Measurements from ENCODE around the gene ADAP1. TPM values are rescaled to one million over a fixed set of nuclear protein-coding genes. Genes with fewer than 3 reads are reported as not detected.

ADAP1 gene
- total RNA-seq, 1 donor from 2014 or later = 0.30 TPM

DNA sequence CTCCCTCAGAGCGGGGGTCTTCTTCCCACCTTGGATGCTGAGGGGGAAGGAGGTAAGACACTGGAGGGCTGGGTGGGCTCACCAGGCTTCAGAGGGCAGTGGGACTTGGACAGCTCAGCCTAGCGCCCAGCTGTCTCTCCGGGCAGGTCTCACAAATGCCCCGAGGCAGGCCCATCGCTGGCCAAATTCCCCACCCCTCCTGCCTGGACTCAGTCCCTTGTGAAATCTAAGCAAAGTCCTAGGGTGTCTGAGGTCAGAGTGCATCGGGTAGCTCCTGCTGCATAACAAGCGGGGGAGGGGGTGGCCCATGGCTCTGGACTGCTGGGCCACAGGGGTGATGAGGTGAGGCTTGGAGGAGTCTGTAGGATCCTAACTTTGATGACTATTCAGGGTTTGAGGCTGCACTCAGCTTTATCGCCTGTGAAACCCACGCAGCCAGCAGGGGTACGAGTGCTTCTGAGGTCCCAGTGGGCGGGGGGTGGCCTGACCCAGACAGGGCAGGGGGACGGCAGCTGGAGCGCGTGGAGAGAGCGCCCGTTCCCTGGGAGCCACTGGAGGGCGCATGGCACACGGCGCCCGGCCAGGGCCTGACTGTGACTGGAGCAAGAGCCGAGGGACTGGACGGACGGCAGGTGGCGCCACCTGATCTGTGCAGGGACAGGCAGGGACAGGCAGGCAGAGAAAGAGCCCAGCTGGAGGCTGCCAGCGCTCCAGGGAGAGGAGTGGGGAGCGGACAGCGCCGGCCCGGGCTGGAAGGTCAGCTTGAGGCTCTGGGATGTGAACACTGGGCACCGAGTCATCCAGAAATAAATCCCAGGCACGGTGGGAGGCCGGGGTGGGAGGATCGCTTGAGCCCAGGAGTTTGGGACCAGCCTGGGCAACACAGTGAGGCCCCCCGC, 38.5 kb upstream of the ADAP1 start:
- peaks cover 4% of the 10 kb centered on the region for H3F3A ChIP-seq (ENCODE audit: low read depth)
- Mint-ChIP-seq H3K36me3 (no peaks in the 10 kb centered on the region), H3K4me1 (peaks cover 15% of the 10 kb centered on the region), H3K27me3 (ENCODE audit: insufficient read depth, low read depth) (peaks cover 4% of the 10 kb centered on the region), H3K27ac (peak overlapping the region; percentile 50), H3K4me3 (peak overlapping the region; percentile 25), H3K9me3 (no peaks in the 10 kb centered on the region)
- no peak overlapping the region for H3K27ac ChIP-seq
- peak; percentile 98 for DNase-seq (ENCODE audit: low spot score)
- no peak overlapping the region for H2AFZ ChIP-seq (replicated peaks)
- H4K20me1 ChIP-seq (ENCODE audit: low read depth) = peaks cover 3% of the 10 kb centered on the region
- TF ChIP-seq, protein P1, sequence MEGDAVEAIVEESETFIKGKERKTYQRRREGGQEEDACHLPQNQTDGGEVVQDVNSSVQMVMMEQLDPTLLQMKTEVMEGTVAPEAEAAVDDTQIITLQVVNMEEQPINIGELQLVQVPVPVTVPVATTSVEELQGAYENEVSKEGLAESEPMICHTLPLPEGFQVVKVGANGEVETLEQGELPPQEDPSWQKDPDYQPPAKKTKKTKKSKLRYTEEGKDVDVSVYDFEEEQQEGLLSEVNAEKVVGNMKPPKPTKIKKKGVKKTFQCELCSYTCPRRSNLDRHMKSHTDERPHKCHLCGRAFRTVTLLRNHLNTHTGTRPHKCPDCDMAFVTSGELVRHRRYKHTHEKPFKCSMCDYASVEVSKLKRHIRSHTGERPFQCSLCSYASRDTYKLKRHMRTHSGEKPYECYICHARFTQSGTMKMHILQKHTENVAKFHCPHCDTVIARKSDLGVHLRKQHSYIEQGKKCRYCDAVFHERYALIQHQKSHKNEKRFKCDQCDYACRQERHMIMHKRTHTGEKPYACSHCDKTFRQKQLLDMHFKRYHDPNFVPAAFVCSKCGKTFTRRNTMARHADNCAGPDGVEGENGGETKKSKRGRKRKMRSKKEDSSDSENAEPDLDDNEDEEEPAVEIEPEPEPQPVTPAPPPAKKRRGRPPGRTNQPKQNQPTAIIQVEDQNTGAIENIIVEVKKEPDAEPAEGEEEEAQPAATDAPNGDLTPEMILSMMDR (IDR thresholded peaks at IDR 0.05) = peak; percentile 100
- TF ChIP-seq EZH2 (IDR thresholded peaks at IDR 0.05) (no peak), EZH2phosphoT487 (IDR thresholded peaks at IDR 0.05) (no peak)
- no peaks in the 10 kb centered on the region for H3K36me3 ChIP-seq
- no peaks in the 10 kb centered on the region for H3K9me3 ChIP-seq (ENCODE audit: low read depth)
- peak overlapping the region; percentile 49 for H3K4me2 ChIP-seq
- no peak overlapping the region for H3K9ac ChIP-seq
- H3K4me3 ChIP-seq = no peak overlapping the region
- H3K4me1 ChIP-seq = peaks cover 14% of the 10 kb centered on the region
- H3K27me3 ChIP-seq = no peaks in the 10 kb centered on the region
- no peaks in the 10 kb centered on the region for H3K79me2 ChIP-seq (ENCODE audit: low read depth)

DNA sequence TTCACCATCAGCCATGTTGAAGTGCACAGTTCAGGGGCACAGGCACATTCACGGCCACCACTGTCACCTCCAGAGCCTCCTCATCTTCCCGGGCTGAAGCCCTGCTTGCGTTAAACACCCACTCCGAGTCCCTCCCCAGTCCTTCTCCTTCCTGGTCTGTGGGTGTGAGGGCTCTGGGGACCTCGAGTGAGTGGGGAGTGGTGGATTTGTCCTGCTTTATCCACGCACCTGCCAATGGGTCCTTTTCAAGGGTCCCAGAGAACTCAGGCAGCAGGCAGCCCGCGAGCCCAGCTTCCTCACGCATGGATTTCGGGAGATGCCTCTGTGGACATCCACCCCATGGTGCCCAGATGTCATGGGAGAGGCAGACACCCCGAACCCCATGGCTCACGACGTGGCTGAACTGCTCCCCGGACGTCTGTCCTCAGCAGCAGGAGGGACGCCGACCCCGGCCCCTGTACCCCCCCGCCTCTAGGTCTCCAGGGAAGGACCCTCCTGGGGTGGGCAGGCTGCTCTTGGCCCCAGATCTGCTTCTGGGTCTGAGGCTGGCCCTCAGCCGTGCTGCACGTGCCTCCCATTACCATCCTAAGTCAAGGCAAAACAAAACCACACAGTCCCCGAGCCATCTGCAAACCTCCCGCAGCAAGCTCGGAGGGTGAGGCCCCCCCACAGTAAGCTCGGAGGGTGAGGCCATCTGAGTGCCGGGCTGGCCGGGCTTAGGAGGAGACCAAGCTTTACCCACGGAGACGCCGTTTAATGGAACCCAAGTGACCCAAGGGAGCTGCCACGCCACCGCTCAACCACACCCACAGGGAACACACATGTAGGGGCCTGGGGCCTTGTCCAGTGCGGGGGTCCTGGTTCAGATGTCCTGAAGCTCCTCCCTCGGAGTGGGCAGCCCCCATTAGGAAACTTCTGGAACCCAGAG, 37.5 kb upstream of the ADAP1 start:
- Mint-ChIP-seq H3K27ac (no peak overlapping the region), H3K4me3 (peak overlapping the region; percentile 15), H3K27me3 (ENCODE audit: insufficient read depth, low read depth) (peaks cover 4% of the 10 kb centered on the region), H3K36me3 (no peaks in the 10 kb centered on the region), H3K4me1 (peaks cover 13% of the 10 kb centered on the region), H3K9me3 (no peaks in the 10 kb centered on the region)
- Histone ChIP-seq H3K27ac (no peak overlapping the region), H2AFZ (replicated peaks) (no peak overlapping the region), H4K20me1 (ENCODE audit: low read depth) (peaks cover 3% of the 10 kb centered on the region), H3K9me3 (ENCODE audit: low read depth) (no peaks in the 10 kb centered on the region), H3K4me1 (peaks cover 14% of the 10 kb centered on the region), H3F3A (ENCODE audit: low read depth) (peaks cover 4% of the 10 kb centered on the region), H3K4me3 (no peak overlapping the region), H3K36me3 (no peaks in the 10 kb centered on the region), H3K4me2 (no peak overlapping the region), H3K27me3 (no peaks in the 10 kb centered on the region), H3K9ac (no peak overlapping the region), H3K79me2 (ENCODE audit: low read depth) (no peaks in the 10 kb centered on the region)
- TF ChIP-seq EZH2phosphoT487 (IDR thresholded peaks at IDR 0.05) (no peak), EZH2 (IDR thresholded peaks at IDR 0.05) (no peak)
- TF ChIP-seq, protein P1 (IDR thresholded peaks at IDR 0.05) = no peak
- DNase-seq (ENCODE audit: low spot score) = no peak

DNA sequence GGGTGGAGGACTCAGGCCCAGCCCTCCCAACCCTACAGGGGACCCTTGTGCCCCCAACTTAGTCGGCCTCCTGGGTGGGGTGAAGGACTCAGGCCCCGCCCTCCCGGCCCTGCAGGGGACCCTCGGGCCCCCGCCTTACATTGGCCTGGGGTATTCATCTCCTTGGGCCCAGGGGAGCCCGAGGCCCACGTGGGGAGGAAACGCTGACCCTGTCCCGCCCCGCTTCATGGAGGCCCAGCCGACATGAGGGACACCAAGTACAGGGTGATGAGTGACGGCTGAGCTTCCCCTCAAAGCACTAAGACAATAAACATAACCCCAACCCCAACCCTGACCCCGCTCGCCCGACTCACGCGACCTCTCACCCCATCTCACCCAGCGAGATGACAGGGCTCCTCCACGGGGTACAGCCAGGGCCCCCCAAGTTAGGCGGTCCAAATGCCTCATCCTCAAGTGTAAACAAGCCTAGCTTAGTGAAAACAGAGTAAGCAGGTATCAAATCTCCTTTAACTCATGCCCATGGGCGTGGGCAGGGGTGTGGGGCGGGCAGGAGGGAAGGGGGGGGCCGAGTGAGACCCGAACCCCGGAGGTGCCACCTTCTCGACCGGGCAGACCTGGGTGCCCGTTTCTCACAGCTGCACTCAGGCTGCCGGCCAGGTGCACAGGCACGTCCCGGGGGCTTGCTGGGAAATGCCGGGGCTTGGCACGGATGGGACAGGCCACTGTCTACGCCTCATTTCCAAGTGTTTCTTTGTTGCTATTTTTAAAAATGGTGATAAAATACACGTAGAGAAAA, 36.7 kb upstream of the ADAP1 start:
- peaks cover 4% of the 10 kb centered on the region for H3F3A ChIP-seq (ENCODE audit: low read depth)
- H3K79me2 ChIP-seq (ENCODE audit: low read depth) = no peaks in the 10 kb centered on the region
- no peaks in the 10 kb centered on the region for H3K9me3 ChIP-seq (ENCODE audit: low read depth)
- no peaks in the 10 kb centered on the region for H3K36me3 ChIP-seq
- H3K27me3 ChIP-seq = no peaks in the 10 kb centered on the region
- H3K4me3 ChIP-seq = no peak overlapping the region
- peaks cover 14% of the 10 kb centered on the region for H3K4me1 ChIP-seq
- H3K9ac ChIP-seq = no peak overlapping the region
- no peak for DNase-seq (ENCODE audit: low spot score)
- Mint-ChIP-seq H3K36me3 (no peaks in the 10 kb centered on the region), H3K9me3 (no peaks in the 10 kb centered on the region), H3K27me3 (ENCODE audit: insufficient read depth, low read depth) (peaks cover 4% of the 10 kb centered on the region), H3K4me3 (no peak overlapping the region), H3K27ac (no peak overlapping the region), H3K4me1 (peaks cover 13% of the 10 kb centered on the region)
- peaks cover 3% of the 10 kb centered on the region for H4K20me1 ChIP-seq (ENCODE audit: low read depth)
- no peak overlapping the region for H3K27ac ChIP-seq
- no peak overlapping the region for H2AFZ ChIP-seq (replicated peaks)
- TF ChIP-seq EZH2phosphoT487 (IDR thresholded peaks at IDR 0.05) (no peak), EZH2 (IDR thresholded peaks at IDR 0.05) (no peak)
- TF ChIP-seq, protein P1 (IDR thresholded peaks at IDR 0.05) = no peak
- no peak overlapping the region for H3K4me2 ChIP-seq
